Osteocyte (in vitro differentiated cells): Measurements from ENCODE around the gene BDNF. TPM values are rescaled to one million over a fixed set of nuclear protein-coding genes. Genes with fewer than 3 reads are reported as not detected.

ENCODE experiments used
- DNase-seq: peaks from one replicate; pipeline ENCODE4 v3.0.0; 2021; ENCODE audit warnings: mixed read lengths; ENCODE audit not compliant: unreplicated experiment; ENCODE audit errors: extremely low spot score
- H3K27ac Mint-ChIP-seq: one replicate; pipeline ENCODE4 v1.8.0; 2021; ENCODE audit warnings: mild to moderate bottlenecking, mixed read lengths; ENCODE audit not compliant: unreplicated experiment
- H3K27me3 Mint-ChIP-seq: one replicate; pipeline ENCODE4 v1.8.0; 2021; ENCODE audit warnings: mixed read lengths; ENCODE audit not compliant: unreplicated experiment
- H3K36me3 Mint-ChIP-seq: one replicate; pipeline ENCODE4 v1.8.0; 2021; ENCODE audit warnings: mixed read lengths; ENCODE audit not compliant: unreplicated experiment
- H3K4me1 Mint-ChIP-seq: one replicate; pipeline ENCODE4 v1.8.0; 2021; ENCODE audit warnings: mixed read lengths; ENCODE audit not compliant: unreplicated experiment
- H3K4me3 Mint-ChIP-seq: one replicate; pipeline ENCODE4 v1.8.0; 2021; ENCODE audit warnings: mild to moderate bottlenecking, moderate library complexity, mixed read lengths; ENCODE audit not compliant: unreplicated experiment
- H3K9me3 Mint-ChIP-seq: one replicate; pipeline ENCODE4 v1.8.0; 2021; ENCODE audit warnings: mixed read lengths; ENCODE audit not compliant: unreplicated experiment
- CTCF ChIP-seq: fragments of 200-600 bp; sonication (generic); IDR thresholded peaks from 2 replicates; pipeline ENCODE4 v1.5.0; 2021; ENCODE audit warnings: antibody characterized with exemption, mild to moderate bottlenecking, moderate library complexity
- total RNA-seq: library from RNA; stranded (reverse); gene quantifications from 2 replicates; pipeline ENCODE4 v1.2.1, GENCODE V29; 2021

Gene BDNF
- total RNA-seq, 1 donor from 2014 or later = 4.9 TPM

DNA sequence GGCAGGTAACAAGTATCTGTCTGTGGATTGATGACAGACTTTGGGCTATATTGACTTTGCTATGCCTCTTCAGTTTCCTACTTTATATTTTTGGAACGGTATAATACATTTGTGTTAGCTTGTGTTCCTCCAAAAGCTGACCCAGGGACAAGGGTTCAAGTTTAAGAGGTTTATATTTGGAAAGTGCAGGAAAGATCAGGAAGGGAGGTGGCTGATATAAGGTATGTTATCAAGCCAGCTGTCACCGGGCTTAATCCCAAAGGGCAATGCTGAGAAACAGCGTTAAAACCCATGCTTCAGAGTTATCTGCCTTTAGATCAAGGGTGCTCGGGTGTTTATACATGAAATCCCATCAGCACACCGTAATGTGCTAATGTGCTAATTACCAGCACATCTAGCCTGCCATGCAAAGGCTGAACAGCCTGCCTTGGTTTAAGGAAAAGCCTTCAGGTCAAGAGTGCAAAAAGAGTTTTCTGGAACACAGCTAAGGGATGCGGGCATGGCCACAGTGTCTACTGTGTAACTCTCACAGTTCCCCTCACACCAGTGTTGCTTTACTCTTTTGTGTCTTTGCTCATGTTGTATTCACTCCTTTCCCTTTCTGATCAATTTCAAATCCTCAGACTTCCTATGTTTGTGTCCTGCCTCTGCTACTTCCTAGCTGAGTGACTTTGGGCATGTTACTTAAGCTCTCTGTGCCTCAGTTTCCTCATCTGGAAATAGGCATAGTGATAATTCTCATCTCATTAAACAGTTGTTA lies 77.5 kb downstream of the BDNF start:
- Mint-ChIP-seq H3K36me3 (no peaks in the 10 kb centered on the region), H3K9me3 (no peaks in the 10 kb centered on the region), H3K27me3 (peaks cover 37% of the 10 kb centered on the region), H3K27ac (no peak overlapping the region), H3K4me3 (no peak overlapping the region), H3K4me1 (no peaks in the 10 kb centered on the region)
- DNase-seq = no peak
- TF ChIP-seq CTCF = no peak

- Mint-ChIP-seq H3K36me3 (no peaks in the 10 kb centered on the region), H3K4me1 (no peaks in the 10 kb centered on the region), H3K4me3 (no peak overlapping the region), H3K9me3 (no peaks in the 10 kb centered on the region), H3K27me3 (peaks cover 26% of the 10 kb centered on the region), H3K27ac (no peak overlapping the region)
- no peak for DNase-seq
- no peak for TF ChIP-seq CTCF
Observed at GRCh38 chr11:27621405-27622161, 78.7 kb downstream of the BDNF start.

GRCh38 chr11:27619763-27620335 lies 80.4 kb downstream of the BDNF start:
- Mint-ChIP-seq H3K36me3 (no peaks in the 10 kb centered on the region), H3K4me1 (no peaks in the 10 kb centered on the region), H3K27me3 (peaks cover 15% of the 10 kb centered on the region), H3K27ac (no peak overlapping the region), H3K4me3 (no peak overlapping the region), H3K9me3 (no peaks in the 10 kb centered on the region)
- TF ChIP-seq CTCF = no peak
- DNase-seq = no peak

GRCh38 chr11:27619039-27619574 lies 81.1 kb downstream of the BDNF start:
- peaks cover 11% of the 10 kb centered on the region for H3K27me3 Mint-ChIP-seq
- H3K27ac Mint-ChIP-seq = no peak overlapping the region
- H3K4me3 Mint-ChIP-seq = no peak overlapping the region
- TF ChIP-seq CTCF = no peak
- H3K9me3 Mint-ChIP-seq = no peaks in the 10 kb centered on the region
- DNase-seq = no peak
- H3K4me1 Mint-ChIP-seq = no peaks in the 10 kb centered on the region
- no peaks in the 10 kb centered on the region for H3K36me3 Mint-ChIP-seq
